SK-N-SH (cell line): ENCODE data around the gene PCDHGA1.

ENCODE experiments used
- MXI1 ChIP-seq: IDR thresholded peaks from 2 replicates; pipeline ENCODE4 v1.6.1; 2012; ENCODE audit warnings: mild to moderate bottlenecking, low read depth, low read length, improper control_type of control experiment
- NFIC ChIP-seq: IDR thresholded peaks from 2 replicates; pipeline ENCODE4 v1.4.0; 2012; ENCODE audit warnings: borderline replicate concordance
- RAD21 ChIP-seq: IDR thresholded peaks from 2 replicates; pipeline ENCODE4 v1.6.1; 2012; ENCODE audit warnings: mild to moderate bottlenecking, low read length

DNA sequence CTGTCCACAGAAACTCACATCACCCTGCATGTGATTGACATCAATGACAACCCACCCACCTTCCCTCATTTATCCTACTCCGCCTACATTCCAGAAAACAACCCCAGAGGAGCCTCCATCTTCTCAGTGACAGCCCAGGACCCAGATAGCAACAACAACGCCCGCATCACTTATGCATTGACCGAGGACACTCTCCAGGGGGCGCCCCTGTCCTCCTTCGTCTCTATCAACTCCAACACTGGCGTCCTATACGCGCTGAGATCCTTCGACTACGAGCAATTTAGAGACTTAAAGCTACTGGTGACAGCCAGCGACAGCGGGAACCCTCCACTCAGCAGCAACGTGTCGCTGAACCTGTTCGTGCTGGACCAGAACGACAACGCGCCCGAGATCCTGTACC lies 15.0 kb downstream of the PCDHGA1 start:
- no peak for TF ChIP-seq NFIC
- no peak for TF ChIP-seq RAD21
- no peak for TF ChIP-seq MXI1
